Peyer's patch (tissue), 4 donors: ENCODE data around the gene PRICKLE2.

Source experiments
- POLR2A ChIP-seq, 2 donors: fragments of 450-650 bp; IDR thresholded peaks; one replicate each; pipeline ENCODE4 v1.5.1; 2017; ENCODE audit warnings: antibody characterized with exemption in 2 of 2, mild to moderate bottlenecking in 2 of 2, moderate library complexity in 2 of 2
- TF ChIP-seq, protein P1 (sequence below), 6 experiments: fragments of 450-650 bp in 4 of 6; fragments of 200-600 bp in 2 of 6; sonication (generic) in 1 of 6; IDR thresholded peaks; one replicate each; pipeline ENCODE4 v1.5.1; 2017 to 2019; ENCODE audit warnings: antibody characterized with exemption in 6 of 6, mild to moderate bottlenecking in 3 of 6, moderate library complexity in 1 of 6

DNA sequence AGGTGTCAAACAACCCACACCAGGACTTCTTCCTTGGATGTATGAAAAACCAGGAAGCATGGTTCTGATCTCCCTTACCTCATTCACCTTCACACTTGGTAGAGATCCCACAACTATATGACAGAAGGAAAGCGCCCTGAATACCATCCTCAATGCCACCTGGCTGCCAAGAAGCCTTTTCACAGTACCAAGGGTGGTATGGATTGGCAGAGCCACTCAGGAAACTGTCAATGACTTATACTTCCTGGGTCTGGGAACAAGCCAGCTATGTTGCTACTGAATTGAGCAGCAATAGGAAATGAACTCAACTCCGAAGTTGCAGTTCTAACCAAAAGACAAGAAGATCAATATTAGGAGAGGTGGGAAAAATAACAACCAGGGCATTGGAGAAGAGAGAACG, 129.5 kb downstream of the PRICKLE2 start:
- TF ChIP-seq, protein P1, sequence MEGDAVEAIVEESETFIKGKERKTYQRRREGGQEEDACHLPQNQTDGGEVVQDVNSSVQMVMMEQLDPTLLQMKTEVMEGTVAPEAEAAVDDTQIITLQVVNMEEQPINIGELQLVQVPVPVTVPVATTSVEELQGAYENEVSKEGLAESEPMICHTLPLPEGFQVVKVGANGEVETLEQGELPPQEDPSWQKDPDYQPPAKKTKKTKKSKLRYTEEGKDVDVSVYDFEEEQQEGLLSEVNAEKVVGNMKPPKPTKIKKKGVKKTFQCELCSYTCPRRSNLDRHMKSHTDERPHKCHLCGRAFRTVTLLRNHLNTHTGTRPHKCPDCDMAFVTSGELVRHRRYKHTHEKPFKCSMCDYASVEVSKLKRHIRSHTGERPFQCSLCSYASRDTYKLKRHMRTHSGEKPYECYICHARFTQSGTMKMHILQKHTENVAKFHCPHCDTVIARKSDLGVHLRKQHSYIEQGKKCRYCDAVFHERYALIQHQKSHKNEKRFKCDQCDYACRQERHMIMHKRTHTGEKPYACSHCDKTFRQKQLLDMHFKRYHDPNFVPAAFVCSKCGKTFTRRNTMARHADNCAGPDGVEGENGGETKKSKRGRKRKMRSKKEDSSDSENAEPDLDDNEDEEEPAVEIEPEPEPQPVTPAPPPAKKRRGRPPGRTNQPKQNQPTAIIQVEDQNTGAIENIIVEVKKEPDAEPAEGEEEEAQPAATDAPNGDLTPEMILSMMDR (IDR thresholded peaks at IDR 0.05) = no peak
- no peak for TF ChIP-seq POLR2A (IDR thresholded peaks at IDR 0.05)
